Parathyroid adenoma (tissue), 2 donors: ENCODE measurements around the gene FARSB.

Experiments
- H2AFZ ChIP-seq: fragments of 300-600 bp; sonication (generic); one replicate; pipeline ENCODE4 v1.7.0; 2017; ENCODE audit warnings: antibody characterized with exemption, mild to moderate bottlenecking
- H3K27ac ChIP-seq: fragments of 300-600 bp; sonication (generic); one replicate; pipeline ENCODE4 v1.7.0; 2017
- H3K27me3 ChIP-seq: fragments of 300-600 bp; sonication (generic); one replicate; pipeline ENCODE4 v1.7.0; 2017; ENCODE audit warnings: low read length; ENCODE audit not compliant: control insufficient read depth, insufficient read depth
- H3K36me3 ChIP-seq: fragments of 300-600 bp; sonication (generic); one replicate; pipeline ENCODE4 v1.7.0; 2017; ENCODE audit warnings: low read length; ENCODE audit not compliant: control insufficient read depth, insufficient read depth
- H3K4me1 ChIP-seq: fragments of 300-600 bp; sonication (generic); one replicate; pipeline ENCODE4 v1.7.0; 2017; ENCODE audit warnings: control low read depth
- H3K4me2 ChIP-seq: fragments of 300-600 bp; sonication (generic); one replicate; pipeline ENCODE4 v1.7.0; 2017; ENCODE audit warnings: low read length
- H3K4me3 ChIP-seq: fragments of 300-600 bp; sonication (generic); one replicate; pipeline ENCODE4 v1.7.0; 2017; ENCODE audit warnings: low read depth, low read length
- H3K79me2 ChIP-seq: fragments of 300-600 bp; sonication (generic); one replicate; pipeline ENCODE4 v1.7.0; 2017; ENCODE audit warnings: control low read depth
- H3K9ac ChIP-seq: fragments of 300-600 bp; sonication (generic); one replicate; pipeline ENCODE4 v1.7.0; 2017; ENCODE audit warnings: mild to moderate bottlenecking
- H3K9me3 ChIP-seq: fragments of 300-600 bp; sonication (generic); one replicate; pipeline ENCODE4 v1.7.0; 2017; ENCODE audit warnings: low read length; ENCODE audit not compliant: control insufficient read depth
- CTCF ChIP-seq: fragments of 300-600 bp; sonication (generic); IDR thresholded peaks from one replicate; pipeline ENCODE4 v1.7.0; 2017; ENCODE audit warnings: antibody characterized with exemption, mild to moderate bottlenecking
- donor health status: primary hyperparathyroidism.

FARSB gene

GRCh38 chr2:222627764-222628163 lies 28.1 kb downstream of the FARSB start:
- Histone ChIP-seq H3K4me2 (no peak overlapping the region), H3K27me3 (no peaks in the 10 kb centered on the region), H2AFZ (no peak overlapping the region), H3K27ac (no peak overlapping the region), H3K4me3 (no peak overlapping the region), H3K79me2 (no peaks in the 10 kb centered on the region), H3K36me3 (no peaks in the 10 kb centered on the region), H3K9me3 (no peaks in the 10 kb centered on the region), H3K4me1 (no peaks in the 10 kb centered on the region), H3K9ac (no peak overlapping the region)
- TF ChIP-seq CTCF: no peak

- no peaks in the 10 kb centered on the region for H3K4me1 ChIP-seq
- no peaks in the 10 kb centered on the region for H3K27me3 ChIP-seq
- H3K9ac ChIP-seq: no peak overlapping the region
- no peaks in the 10 kb centered on the region for H3K36me3 ChIP-seq
- no peak overlapping the region for H3K4me3 ChIP-seq
- H3K9me3 ChIP-seq: no peaks in the 10 kb centered on the region
- H2AFZ ChIP-seq: no peak overlapping the region
- H3K4me2 ChIP-seq: no peak overlapping the region
- no peaks in the 10 kb centered on the region for H3K79me2 ChIP-seq
- TF ChIP-seq CTCF: no peak
- no peak overlapping the region for H3K27ac ChIP-seq
These were observed 32.1 kb downstream of the FARSB start for GRCh38 chr2:222623756-222624309.

DNA sequence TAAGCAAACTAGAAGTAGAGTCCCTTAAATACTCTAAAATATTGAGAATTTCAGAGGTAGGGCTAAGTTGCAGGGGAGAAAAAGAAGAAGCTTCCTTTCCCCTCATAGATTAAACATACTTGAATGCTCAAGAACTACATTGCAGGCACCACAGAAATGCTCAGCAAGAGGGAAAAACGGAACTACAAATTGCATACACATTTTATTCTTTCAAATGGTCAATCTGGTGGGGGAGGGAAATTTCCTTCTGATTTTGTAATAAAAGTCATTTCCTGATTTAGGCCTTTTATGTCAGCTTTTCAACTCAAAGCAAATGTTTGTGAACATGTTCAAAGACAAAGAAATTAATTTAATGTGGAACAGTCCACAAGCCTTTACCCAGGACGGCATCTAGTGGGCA lies 33.0 kb downstream of the FARSB start:
- no peaks in the 10 kb centered on the region for H3K36me3 ChIP-seq
- no peak overlapping the region for H3K9ac ChIP-seq
- H3K79me2 ChIP-seq: no peaks in the 10 kb centered on the region
- no peaks in the 10 kb centered on the region for H3K9me3 ChIP-seq
- TF ChIP-seq CTCF: no peak
- H3K4me2 ChIP-seq: no peak overlapping the region
- no peak overlapping the region for H3K4me3 ChIP-seq
- no peaks in the 10 kb centered on the region for H3K27me3 ChIP-seq
- H3K4me1 ChIP-seq: no peaks in the 10 kb centered on the region
- no peak overlapping the region for H2AFZ ChIP-seq
- H3K27ac ChIP-seq: no peak overlapping the region

DNA sequence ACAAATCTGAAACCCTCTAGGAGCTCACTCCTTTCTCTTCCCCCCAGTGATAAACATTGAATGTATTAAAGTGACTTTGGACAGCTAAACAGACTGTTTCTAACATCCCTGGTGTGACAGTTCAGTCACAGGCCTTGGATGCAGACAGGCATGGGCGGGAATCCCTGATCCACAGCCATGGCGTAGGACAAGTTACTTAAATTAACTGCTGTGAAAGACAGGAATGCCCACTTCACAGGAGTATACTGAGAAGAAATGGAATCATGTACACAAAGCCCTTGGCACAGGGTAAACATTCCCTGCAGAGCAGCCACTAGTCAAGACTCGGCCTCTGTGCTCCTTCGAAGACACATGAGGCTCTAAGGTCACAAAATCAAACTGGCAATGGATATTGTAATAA lies 34.0 kb downstream of the FARSB start:
- Histone ChIP-seq H3K27ac (no peak overlapping the region), H3K79me2 (no peaks in the 10 kb centered on the region), H3K27me3 (no peaks in the 10 kb centered on the region), H3K4me3 (no peak overlapping the region), H3K36me3 (no peaks in the 10 kb centered on the region), H2AFZ (no peak overlapping the region), H3K4me1 (no peaks in the 10 kb centered on the region), H3K9me3 (no peaks in the 10 kb centered on the region), H3K4me2 (no peak overlapping the region), H3K9ac (no peak overlapping the region)
- no peak for TF ChIP-seq CTCF

- Histone ChIP-seq H3K4me1 (no peaks in the 10 kb centered on the region), H3K9ac (no peak overlapping the region), H3K79me2 (no peaks in the 10 kb centered on the region), H3K4me3 (no peak overlapping the region), H3K27me3 (no peaks in the 10 kb centered on the region), H2AFZ (no peak overlapping the region), H3K36me3 (no peaks in the 10 kb centered on the region), H3K27ac (no peak overlapping the region), H3K9me3 (no peaks in the 10 kb centered on the region), H3K4me2 (no peak overlapping the region)
- TF ChIP-seq CTCF: no peak
These were observed 40.6 kb downstream of the FARSB start for GRCh38 chr2:222615320-222615719.
